HG02588 (cell line): ENCODE measurements around the gene COX8C.

Experiments used
- ATAC-seq: cut with Tn5 transposase; IDR thresholded peaks from one replicate; pipeline ENCODE4 v1.9.1; 2021; ENCODE audit warnings: mild to moderate bottlenecking, moderate library complexity; ENCODE audit not compliant: unreplicated experiment

Gene COX8C, protein sequence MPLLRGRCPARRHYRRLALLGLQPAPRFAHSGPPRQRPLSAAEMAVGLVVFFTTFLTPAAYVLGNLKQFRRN

GRCh38 chr14:93346926-93347721 is at the start of gene COX8C:
COX8C (plus strand) TSS chr14:93347182; CDS start chr14:93347269, 87 bp downstream.
- ATAC-seq, result no peak

GRCh38 chr14:93299416-93299815 is 47.6 kb upstream of the COX8C start:
- ATAC-seq, result no peak

DNA sequence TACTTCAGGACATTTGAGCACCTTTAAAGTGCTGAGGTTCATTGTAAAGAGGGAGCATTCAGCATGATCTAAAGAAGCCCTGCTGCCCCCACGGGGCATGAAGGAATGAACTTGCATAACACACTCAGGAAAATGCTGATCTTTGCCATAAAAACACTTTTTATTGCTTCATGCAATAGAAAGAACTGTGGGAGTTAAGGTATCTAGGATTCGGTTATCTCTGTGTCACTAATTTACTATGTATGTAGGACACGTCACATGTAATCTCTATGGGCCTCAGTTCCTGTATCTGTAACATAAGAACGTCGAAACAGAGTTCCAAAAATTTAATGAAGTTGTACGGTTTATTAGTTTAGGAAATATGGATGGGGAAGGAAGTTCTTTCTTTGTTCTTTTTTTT is 47.1 kb upstream of the COX8C start:
- ATAC-seq, result no peak

DNA sequence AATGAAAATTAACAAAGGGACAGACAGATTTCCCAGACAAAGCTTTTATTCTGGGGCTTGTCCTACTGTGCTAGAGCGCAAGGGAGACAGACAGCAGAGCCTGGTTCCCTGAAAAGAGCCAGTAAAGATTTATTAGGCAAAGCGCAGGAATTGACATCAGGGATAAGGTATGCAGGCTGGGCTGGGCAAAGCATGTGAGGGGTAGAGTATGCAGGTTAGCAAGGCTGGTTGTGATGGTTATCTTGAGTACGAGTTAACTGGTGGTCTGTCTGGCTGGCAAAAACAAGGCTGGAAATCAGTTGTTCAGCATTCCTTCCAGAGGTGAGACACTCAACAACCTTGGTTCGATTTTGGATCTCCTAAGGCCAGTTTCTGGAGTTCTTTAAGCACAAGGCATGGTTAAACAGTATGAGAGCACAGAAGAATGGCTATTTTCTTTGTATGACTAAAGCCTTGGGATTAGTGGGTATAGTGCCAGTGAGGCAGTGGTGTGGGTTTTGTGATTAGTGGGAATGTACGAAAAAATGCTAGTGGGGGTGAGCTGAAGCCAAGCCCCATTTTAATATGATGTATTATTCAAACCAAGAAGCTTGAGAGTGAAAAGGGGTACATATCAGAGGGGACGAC is 45.0 kb upstream of the COX8C start:
- no peak for ATAC-seq

- ATAC-seq, result no peak
Measured at GRCh38 chr14:93302688-93303581, 44.0 kb upstream of the COX8C start.

DNA sequence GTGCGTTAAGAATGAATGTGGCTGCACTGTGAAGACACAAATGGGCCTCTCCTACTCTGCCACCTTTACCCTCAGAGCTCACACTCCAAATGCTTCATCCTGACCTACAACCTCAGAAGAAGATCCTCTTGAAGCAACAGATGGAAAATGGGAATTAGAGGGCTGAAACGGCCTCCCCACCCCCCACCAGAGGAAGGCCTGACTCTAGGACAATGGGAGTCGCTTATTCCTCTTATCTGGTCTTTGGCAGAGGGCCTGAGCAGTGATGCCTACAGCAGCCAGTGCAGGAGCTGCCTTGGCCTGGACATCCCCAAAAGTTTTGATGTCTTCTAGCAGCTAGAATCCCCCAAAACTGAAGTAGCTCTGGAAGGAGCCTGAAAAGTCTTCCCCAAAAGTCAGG is 43.3 kb upstream of the COX8C start:
- ATAC-seq, result no peak

DNA sequence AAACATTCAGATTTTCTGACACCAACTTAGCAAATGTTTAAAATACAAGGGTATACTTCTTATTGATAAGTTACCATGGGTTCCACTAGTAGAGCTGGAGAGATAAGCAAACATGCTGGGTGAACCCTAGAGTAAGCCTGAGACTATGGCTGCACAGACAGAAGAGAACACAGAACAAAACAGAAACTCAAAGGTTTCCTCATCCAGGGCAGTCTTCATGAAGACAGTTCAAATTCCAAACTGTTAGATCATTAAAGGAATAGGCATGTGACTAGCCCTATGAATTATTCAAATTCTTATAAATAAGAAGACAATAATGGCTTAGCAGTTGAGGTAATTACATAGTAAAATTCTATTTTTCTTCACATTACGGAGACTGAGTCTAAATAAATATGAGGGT is 42.2 kb upstream of the COX8C start:
- ATAC-seq, result no peak

GRCh38 chr14:93305725-93306418 is 41.1 kb upstream of the COX8C start:
- ATAC-seq, result no peak

- ATAC-seq, result no peak
Measured at GRCh38 chr14:93306812-93307211, 40.2 kb upstream of the COX8C start.

- no peak for ATAC-seq
Measured at GRCh38 chr14:93308686-93309345, 38.2 kb upstream of the COX8C start.

DNA sequence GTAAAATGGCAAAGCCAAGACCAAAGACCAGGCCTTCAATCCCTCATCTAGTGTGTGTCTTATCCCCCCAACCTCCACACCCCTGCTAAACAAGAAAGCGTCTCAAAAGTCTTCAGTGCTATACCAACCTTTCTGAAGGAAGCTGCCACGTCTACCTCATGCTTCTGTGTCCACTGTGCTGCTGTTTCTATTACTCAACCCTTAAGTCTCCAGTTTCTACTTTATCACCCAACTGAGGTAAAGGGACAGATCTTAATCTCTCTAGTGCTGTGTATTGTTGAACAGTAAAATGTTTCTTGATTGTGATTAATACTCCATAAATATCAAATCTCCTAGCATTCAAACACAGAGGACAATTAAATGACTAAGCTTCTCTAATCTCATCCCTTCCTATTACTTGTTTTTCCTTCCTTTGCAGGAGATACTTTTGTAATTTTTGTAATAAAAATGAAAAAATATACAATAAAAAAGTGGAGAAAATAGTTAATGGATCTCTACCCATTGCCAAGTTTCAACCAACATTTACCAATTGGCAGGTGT is 37.5 kb upstream of the COX8C start:
- no peak for ATAC-seq

DNA sequence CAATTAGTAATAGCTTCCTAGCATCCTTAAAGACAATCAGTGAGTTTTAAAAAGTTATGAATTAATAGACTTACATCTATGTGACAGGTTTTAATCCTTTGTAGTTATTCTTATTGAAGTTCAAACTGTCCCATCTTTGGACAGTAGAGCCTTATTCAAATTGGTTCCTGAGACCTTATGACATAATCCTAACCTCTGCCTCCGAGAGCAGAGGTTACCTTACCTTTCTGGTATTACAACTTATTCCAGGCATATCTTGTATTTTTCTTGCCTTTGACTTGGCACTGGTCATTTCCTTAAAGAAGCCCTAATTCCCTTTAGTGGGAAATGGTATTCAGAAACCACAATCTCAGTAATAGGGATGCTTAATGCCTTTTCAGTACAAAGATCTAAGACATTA is 35.9 kb upstream of the COX8C start:
- ATAC-seq, result no peak

GRCh38 chr14:93315575-93315974 is 31.4 kb upstream of the COX8C start:
- ATAC-seq, result no peak

- no peak for ATAC-seq
Measured at GRCh38 chr14:93316716-93317115, 30.3 kb upstream of the COX8C start.

GRCh38 chr14:93317210-93317874 is 29.6 kb upstream of the COX8C start:
- no peak for ATAC-seq

DNA sequence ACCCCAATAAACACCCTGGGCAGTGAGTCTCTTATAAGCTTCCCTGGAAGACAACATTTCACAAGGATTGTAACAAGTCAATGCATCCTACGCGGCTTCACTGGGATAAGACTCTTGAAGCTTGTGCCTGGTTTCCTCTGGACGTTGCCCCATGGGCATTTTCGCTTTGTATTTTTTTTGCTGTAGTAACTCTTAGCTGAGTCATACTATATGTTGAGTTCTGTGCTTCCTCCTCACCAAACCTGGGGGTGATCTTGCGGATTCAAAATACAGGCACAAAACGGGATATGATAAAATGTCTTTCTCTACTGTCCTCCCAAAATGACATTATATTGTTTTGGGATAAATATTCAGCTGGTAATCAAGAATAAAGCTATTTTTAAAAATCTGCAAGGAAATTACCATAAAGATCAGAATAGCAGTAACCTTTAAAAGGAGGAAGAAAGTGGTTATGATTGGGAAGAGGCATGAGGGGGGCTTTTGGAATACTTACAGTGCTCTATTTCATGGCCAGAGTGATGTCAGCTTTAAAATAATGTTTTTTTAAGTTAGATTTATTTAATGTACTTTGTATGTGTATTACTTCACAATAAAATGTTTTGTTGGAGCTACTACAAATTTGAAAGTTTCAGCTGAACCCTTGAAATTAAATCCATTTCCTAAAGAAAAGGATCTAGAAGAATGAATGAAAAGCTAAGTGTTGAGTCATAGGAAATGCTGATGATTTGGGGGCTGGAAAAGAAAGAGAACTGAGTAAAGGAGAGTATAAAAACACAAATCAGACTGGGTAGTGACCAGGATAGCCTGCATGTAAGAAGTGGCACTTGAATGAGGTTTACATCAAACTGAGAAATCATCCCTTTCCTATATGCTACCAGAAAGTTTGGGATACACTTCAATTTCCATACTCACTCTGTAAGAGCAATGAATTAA is 28.8 kb upstream of the COX8C start:
- ATAC-seq, result no peak

- no peak for ATAC-seq
Measured at GRCh38 chr14:93318927-93319326, 28.1 kb upstream of the COX8C start.

DNA sequence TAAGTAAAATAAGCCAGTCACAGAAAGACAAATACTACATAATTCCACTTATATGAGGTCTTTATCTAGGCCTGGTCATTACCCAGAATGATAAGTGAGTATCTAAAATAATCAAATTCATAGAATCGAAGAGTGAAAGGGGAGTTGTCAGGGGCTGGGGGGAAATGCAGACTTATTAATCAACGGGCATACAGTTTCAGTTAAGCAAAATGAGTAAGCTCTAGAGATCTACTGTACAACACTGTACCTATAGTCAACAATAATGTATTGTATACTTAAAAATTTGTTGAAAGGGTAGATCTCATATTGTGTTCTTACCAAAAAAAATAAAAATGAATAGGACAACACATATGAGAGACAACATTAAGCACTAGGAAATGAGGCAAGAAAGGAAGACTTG is 27.5 kb upstream of the COX8C start:
- no peak for ATAC-seq
